ENCODE data around the gene DGAT2. TPM values are rescaled to one million over a fixed set of nuclear protein-coding genes. Genes with fewer than 3 reads are reported as not detected.

The DGAT2 gene
- total RNA-seq, 1 experiment from 2014 or later, result 10.3 TPM

- no peaks in the 10 kb centered on the region for H3K9me3 ChIP-seq
- peaks cover 14% of the 10 kb centered on the region for H3K27me3 ChIP-seq
- H3K4me3 ChIP-seq, result peak overlapping the region; percentile 45
- no peaks in the 10 kb centered on the region for H3K36me3 ChIP-seq
- no peak for DNase-seq
Measured at GRCh38 chr11:75768909-75769771, 562 bp downstream of the DGAT2 start.

GRCh38 chr11:75770102-75770501 lies 1.5 kb downstream of the DGAT2 start:
- Histone ChIP-seq H3K36me3 (no peaks in the 10 kb centered on the region), H3K4me3 (no peak overlapping the region), H3K27me3 (peaks cover 14% of the 10 kb centered on the region), H3K9me3 (no peaks in the 10 kb centered on the region)
- DNase-seq, result no peak

DNA sequence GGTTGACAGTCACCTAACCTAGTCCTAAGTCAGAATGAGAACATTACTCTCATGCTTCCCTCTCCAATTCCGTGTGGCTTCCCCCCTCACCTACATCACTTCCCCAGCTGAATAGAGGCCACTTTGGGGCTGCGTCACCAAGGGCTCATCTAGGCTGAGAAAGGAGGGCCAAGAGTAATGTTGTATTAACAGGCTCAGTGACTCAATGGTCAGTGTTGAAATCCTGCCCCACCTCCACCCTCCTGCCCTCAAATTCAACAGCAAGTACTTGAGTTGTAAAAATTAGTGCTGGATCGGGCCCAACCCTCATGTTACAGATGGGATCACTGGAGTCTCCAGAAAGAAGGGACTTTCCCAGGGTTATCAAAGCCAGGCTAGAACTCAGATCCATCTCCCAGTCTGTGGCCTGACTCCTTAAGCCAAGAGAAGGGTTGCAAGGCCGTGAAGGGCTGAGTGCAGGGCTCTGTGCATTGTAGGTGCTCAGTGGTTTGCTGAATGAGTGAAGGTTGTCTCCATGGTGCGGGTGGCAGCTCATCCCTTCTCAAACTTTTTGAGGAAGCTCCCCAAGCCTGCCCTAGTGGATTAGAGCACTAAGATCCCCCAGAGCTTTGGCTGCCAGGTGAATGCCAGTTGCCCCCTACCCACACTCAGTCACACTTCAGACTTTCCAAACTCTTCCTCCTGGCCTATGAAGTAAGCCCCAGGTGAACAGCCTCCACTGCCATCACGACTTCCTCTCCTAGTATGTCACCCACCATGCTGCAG lies 3.2 kb downstream of the DGAT2 start:
- Histone ChIP-seq H3K36me3 (no peaks in the 10 kb centered on the region), H3K4me3 (no peak overlapping the region), H3K27me3 (peaks cover 14% of the 10 kb centered on the region), H3K9me3 (no peaks in the 10 kb centered on the region)
- DNase-seq, result peak; percentile 11

GRCh38 chr11:75773595-75774353 lies 5.2 kb downstream of the DGAT2 start:
- H3K36me3 ChIP-seq, result no peaks in the 10 kb centered on the region
- no peak overlapping the region for H3K4me3 ChIP-seq
- H3K27me3 ChIP-seq, result peaks cover 10% of the 10 kb centered on the region
- no peaks in the 10 kb centered on the region for H3K9me3 ChIP-seq
- no peak for DNase-seq

- Histone ChIP-seq H3K9me3 (no peaks in the 10 kb centered on the region), H3K36me3 (no peaks in the 10 kb centered on the region), H3K27me3 (no peaks in the 10 kb centered on the region), H3K4me3 (no peak overlapping the region)
- no peak for DNase-seq
Measured at GRCh38 chr11:75775056-75775455, 6.5 kb downstream of the DGAT2 start.

GRCh38 chr11:75776546-75776945 lies 8.0 kb downstream of the DGAT2 start:
- no peak for DNase-seq
- no peaks in the 10 kb centered on the region for H3K27me3 ChIP-seq
- H3K9me3 ChIP-seq, result no peaks in the 10 kb centered on the region
- H3K36me3 ChIP-seq, result no peaks in the 10 kb centered on the region
- H3K4me3 ChIP-seq, result no peak overlapping the region

DNA sequence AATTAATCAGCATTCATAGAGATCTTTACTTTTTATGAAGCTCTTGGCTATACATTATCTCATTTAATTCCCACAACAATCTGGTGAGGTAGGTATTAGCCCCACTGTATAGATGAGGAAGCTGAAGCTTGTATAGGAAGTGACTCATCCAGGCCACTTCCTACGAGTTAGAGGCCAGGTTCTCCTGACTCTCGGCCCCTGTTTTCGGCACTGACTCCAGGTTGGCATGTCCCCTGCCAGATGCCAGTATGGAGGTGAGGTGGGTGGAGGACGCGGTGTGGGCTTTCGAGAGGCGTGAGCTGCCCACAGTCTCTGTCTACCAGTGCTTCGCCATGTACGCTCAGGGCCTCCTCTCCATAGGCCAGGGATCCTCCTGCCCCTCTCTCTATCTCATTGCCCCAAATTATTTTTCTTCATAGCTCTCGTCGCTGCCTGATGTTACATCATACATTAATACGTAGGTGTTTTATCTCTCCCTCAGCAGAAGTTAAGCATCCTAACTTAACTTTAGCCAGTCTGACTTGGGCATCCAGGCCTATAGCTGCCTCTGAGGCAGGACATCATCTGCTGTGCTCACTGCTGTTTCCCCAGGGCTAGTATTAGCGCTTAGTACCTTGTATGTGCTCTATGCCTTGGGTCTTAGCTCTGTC lies 9.0 kb downstream of the DGAT2 start:
- Histone ChIP-seq H3K4me3 (no peak overlapping the region), H3K9me3 (no peaks in the 10 kb centered on the region), H3K36me3 (no peaks in the 10 kb centered on the region), H3K27me3 (no peaks in the 10 kb centered on the region)
- DNase-seq, result no peak

GRCh38 chr11:75778962-75779361 lies 10.4 kb downstream of the DGAT2 start:
- H3K9me3 ChIP-seq, result no peaks in the 10 kb centered on the region

DNA sequence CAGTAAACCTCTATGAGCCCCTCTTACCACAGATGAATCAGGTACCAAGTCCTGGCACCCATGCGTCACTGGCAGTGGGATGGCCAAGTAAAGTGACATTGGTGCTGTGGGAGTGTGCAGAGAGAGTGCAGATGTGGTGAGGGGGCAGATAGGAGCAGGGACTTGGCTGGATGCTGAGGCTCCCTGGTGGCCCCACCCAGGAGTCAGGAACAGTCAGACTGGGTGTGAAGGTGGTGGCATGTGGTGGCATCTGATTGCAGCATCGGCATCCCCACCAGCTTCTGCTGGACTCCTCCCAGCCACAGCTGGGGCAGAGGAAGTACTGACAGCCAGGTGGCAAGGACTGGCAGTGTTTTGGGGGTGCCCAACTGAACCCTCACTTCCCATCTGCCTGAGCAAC lies 11.4 kb downstream of the DGAT2 start:
- H3K4me3 ChIP-seq, result no peak overlapping the region
- H3K27me3 ChIP-seq, result no peaks in the 10 kb centered on the region
- no peaks in the 10 kb centered on the region for H3K9me3 ChIP-seq
- no peak for DNase-seq
- H3K36me3 ChIP-seq, result no peaks in the 10 kb centered on the region

More at GRCh38 chr11:75778962-75779361, 10.4 kb downstream of the DGAT2 start:
- H3K4me3 ChIP-seq, result no peak overlapping the region
- no peaks in the 10 kb centered on the region for H3K27me3 ChIP-seq
- no peak for DNase-seq
- no peaks in the 10 kb centered on the region for H3K36me3 ChIP-seq

GRCh38 chr11:75780888-75781287 lies 12.3 kb downstream of the DGAT2 start:
- H3K9me3 ChIP-seq, result no peaks in the 10 kb centered on the region
- H3K27me3 ChIP-seq, result no peaks in the 10 kb centered on the region
- H3K4me3 ChIP-seq, result no peak overlapping the region
- H3K36me3 ChIP-seq, result no peaks in the 10 kb centered on the region
- no peak for DNase-seq

- DNase-seq, result no peak
- Histone ChIP-seq H3K4me3 (no peak overlapping the region), H3K36me3 (no peaks in the 10 kb centered on the region), H3K9me3 (no peaks in the 10 kb centered on the region), H3K27me3 (no peaks in the 10 kb centered on the region)
Measured at GRCh38 chr11:75781296-75781695, 12.7 kb downstream of the DGAT2 start.

DNA sequence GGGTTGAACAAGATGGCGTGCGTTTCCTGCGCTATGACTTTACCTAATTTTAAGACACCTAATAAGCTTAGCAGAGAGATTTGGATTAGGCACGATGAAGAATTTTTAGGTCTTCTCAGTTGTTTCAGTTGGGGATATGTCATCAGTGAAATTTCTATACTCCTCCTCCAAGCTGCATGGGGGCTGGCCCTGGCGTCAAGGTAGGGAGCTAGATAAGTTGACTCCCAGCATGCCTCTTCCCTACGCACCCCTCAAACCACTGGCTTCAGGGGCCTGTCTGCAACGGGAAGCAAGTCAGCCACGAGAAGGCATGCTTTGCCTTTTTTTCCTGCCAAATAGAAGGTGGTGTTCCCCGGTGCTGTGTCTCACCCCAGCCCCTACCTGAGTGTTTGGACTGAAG lies 13.3 kb downstream of the DGAT2 start:
- DNase-seq, result no peak
- no peaks in the 10 kb centered on the region for H3K36me3 ChIP-seq
- no peak overlapping the region for H3K4me3 ChIP-seq
- H3K27me3 ChIP-seq, result no peaks in the 10 kb centered on the region
- H3K9me3 ChIP-seq, result no peaks in the 10 kb centered on the region

GRCh38 chr11:75782540-75783263 lies 14.1 kb downstream of the DGAT2 start:
- no peaks in the 10 kb centered on the region for H3K27me3 ChIP-seq
- no peaks in the 10 kb centered on the region for H3K36me3 ChIP-seq
- DNase-seq, result no peak
- H3K4me3 ChIP-seq, result no peak overlapping the region
- H3K9me3 ChIP-seq, result no peaks in the 10 kb centered on the region

GRCh38 chr11:75783416-75784084 lies 15.0 kb downstream of the DGAT2 start:
- no peak overlapping the region for H3K4me3 ChIP-seq
- DNase-seq, result no peak
- no peaks in the 10 kb centered on the region for H3K9me3 ChIP-seq
- H3K36me3 ChIP-seq, result no peaks in the 10 kb centered on the region
- no peaks in the 10 kb centered on the region for H3K27me3 ChIP-seq

DNA sequence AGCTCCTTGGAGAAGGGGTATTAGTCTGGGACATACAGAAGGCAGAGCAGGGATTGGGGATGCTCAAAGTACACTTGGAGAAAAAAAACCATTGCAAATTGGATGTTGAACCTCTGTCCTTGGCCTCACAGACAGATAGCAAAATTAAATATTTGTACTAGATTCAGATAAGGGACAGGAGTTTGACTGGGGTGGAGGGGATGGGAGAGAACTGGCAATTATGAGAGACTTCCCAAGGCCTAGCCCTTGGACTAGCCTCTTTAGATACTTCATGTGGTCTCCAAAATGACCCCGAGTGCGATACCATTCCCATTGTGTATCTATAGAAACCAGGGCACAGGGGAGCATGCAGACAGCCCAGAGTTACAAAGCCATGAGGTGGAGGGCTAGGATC lies 15.5 kb downstream of the DGAT2 start:
- H3K36me3 ChIP-seq, result no peaks in the 10 kb centered on the region
- H3K4me3 ChIP-seq, result no peak overlapping the region
- H3K27me3 ChIP-seq, result no peaks in the 10 kb centered on the region
- H3K9me3 ChIP-seq, result no peaks in the 10 kb centered on the region
- DNase-seq, result no peak

DNA sequence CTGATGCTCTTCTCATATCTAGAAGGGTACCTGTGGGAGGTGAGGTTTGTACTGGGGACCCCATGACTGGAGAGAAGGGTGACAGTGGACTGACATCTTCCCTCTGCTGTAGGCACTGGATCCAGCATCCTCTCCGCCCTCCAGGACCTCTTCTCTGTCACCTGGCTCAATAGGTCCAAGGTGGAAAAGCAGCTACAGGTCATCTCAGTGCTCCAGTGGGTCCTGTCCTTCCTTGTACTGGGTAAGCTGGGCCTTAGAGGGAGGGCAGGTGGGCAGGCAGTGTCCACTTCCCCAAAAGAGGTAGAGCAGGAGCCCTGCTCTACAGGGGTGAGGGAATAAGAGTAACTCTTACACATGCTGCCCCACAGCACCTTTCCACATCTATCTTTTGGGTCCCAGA lies 15.9 kb downstream of the DGAT2 start:
- Histone ChIP-seq H3K27me3 (no peaks in the 10 kb centered on the region), H3K36me3 (no peaks in the 10 kb centered on the region), H3K4me3 (no peak overlapping the region), H3K9me3 (no peaks in the 10 kb centered on the region)
- DNase-seq, result no peak
